H9 (cell line): ENCODE measurements around the gene KNSTRN. TPM values are rescaled to one million over a fixed set of nuclear protein-coding genes. Genes with fewer than 3 reads are reported as not detected.

ENCODE experiments used
- DNase-seq: peaks from one replicate; pipeline ENCODE4 v3.0.0-alpha.2; 2017
- H2AFZ ChIP-seq: one replicate; pipeline ENCODE4 v1.6.1; 2013; ENCODE audit warnings: mild to moderate bottlenecking, low read length, control low read depth, moderate library complexity
- H2AK5ac ChIP-seq: 2 replicates; pipeline ENCODE4 v1.6.1; 2013; ENCODE audit warnings: low read length, control low read depth, mixed read lengths; ENCODE audit not compliant: insufficient read length
- H2BK120ac ChIP-seq: one replicate; pipeline ENCODE4 v1.6.1; 2013; ENCODE audit warnings: low read depth, mild to moderate bottlenecking, low read length, control low read depth, inconsistent platforms; ENCODE audit not compliant: poor library complexity, severe bottlenecking
- H2BK12ac ChIP-seq: 2 replicates; pipeline ENCODE4 v1.6.1; 2013; ENCODE audit warnings: low read length, control low read depth, mixed read lengths, low read depth; ENCODE audit not compliant: insufficient read length
- H2BK15ac ChIP-seq: 2 replicates; pipeline ENCODE4 v1.6.1; 2013; ENCODE audit warnings: low read depth, low read length, control low read depth
- H2BK20ac ChIP-seq: one replicate; pipeline ENCODE4 v1.6.1; 2013; ENCODE audit warnings: low read depth, mild to moderate bottlenecking, low read length, control low read depth, inconsistent platforms; ENCODE audit not compliant: poor library complexity, severe bottlenecking
- H2BK5ac ChIP-seq: 2 replicates; pipeline ENCODE4 v1.6.1; 2013; ENCODE audit warnings: low read length, control low read depth, mixed read lengths; ENCODE audit not compliant: insufficient read length
- H3K14ac ChIP-seq: 2 replicates; pipeline ENCODE4 v1.6.1; 2013; ENCODE audit warnings: low read length, control low read depth; ENCODE audit not compliant: insufficient read depth
- H3K18ac ChIP-seq: 2 replicates; pipeline ENCODE4 v1.6.1; 2013; ENCODE audit warnings: low read depth, mild to moderate bottlenecking, mixed read lengths, low read length, control low read depth; ENCODE audit not compliant: insufficient read length
- H3K23ac ChIP-seq: 2 replicates; pipeline ENCODE4 v1.6.1; 2013; ENCODE audit warnings: low read length, control low read depth, mixed read lengths, low read depth; ENCODE audit not compliant: insufficient read length
- H3K23me2 ChIP-seq: 2 replicates; pipeline ENCODE4 v1.6.1; 2013; ENCODE audit warnings: low read depth, mild to moderate bottlenecking, mixed read lengths, low read length, control low read depth; ENCODE audit not compliant: insufficient read length, poor library complexity, severe bottlenecking
- H3K27ac ChIP-seq: 2 replicates; pipeline ENCODE4 v1.5.1; 2013; ENCODE audit warnings: low read length, control low read depth, mixed read lengths, low read depth; ENCODE audit not compliant: insufficient read length
- H3K27me3 ChIP-seq: 2 replicates; pipeline ENCODE4 v1.6.1; 2013; ENCODE audit warnings: low read length, control low read depth, inconsistent platforms; ENCODE audit not compliant: insufficient read depth
- H3K4ac ChIP-seq: 2 replicates; pipeline ENCODE4 v1.6.1; 2013; ENCODE audit warnings: low read depth, mild to moderate bottlenecking, control low read depth, inconsistent platforms, low read length, moderate library complexity
- H3K4me1 ChIP-seq: 2 replicates; pipeline ENCODE4 v1.6.1; 2013; ENCODE audit warnings: low read length, control low read depth, inconsistent platforms; ENCODE audit not compliant: insufficient read depth
- H3K4me2 ChIP-seq: 2 replicates; pipeline ENCODE4 v1.6.1; 2013; ENCODE audit warnings: low read length, control low read depth, mixed read lengths; ENCODE audit not compliant: insufficient read length, insufficient read depth
- H3K56ac ChIP-seq: 2 replicates; pipeline ENCODE4 v1.6.1; 2013; ENCODE audit warnings: low read depth, mild to moderate bottlenecking, mixed read lengths, low read length, control low read depth; ENCODE audit not compliant: insufficient read length
- H3K79me1 ChIP-seq: 2 replicates; pipeline ENCODE4 v1.6.1; 2013; ENCODE audit warnings: low read depth, mild to moderate bottlenecking, moderate library complexity, low read length, control low read depth, inconsistent platforms; ENCODE audit not compliant: insufficient read depth, poor library complexity, severe bottlenecking
- H3K79me2 ChIP-seq: 2 replicates; pipeline ENCODE4 v1.6.1; 2013; ENCODE audit warnings: low read length, control low read depth, inconsistent platforms; ENCODE audit not compliant: insufficient read depth
- H3K9ac ChIP-seq: 2 replicates; pipeline ENCODE4 v1.6.1; 2013; ENCODE audit warnings: low read length, control low read depth, mixed read lengths; ENCODE audit not compliant: insufficient read length; ENCODE audit errors: extremely low read depth
- H3K9me3 ChIP-seq: one replicate; pipeline ENCODE4 v1.6.1; 2013; ENCODE audit warnings: low read depth, low read length, inconsistent platforms; ENCODE audit not compliant: control insufficient read depth
- H3T11ph ChIP-seq: one replicate; pipeline ENCODE4 v1.6.1; 2013; ENCODE audit warnings: mild to moderate bottlenecking, low read length, control low read depth, inconsistent platforms
- H4K20me1 ChIP-seq: one replicate; pipeline ENCODE4 v1.6.1; 2013; ENCODE audit not compliant: control insufficient read depth, insufficient read length, insufficient read depth
- H4K5ac ChIP-seq: 2 replicates; pipeline ENCODE4 v1.6.1; 2013; ENCODE audit warnings: low read depth, mild to moderate bottlenecking, mixed read lengths, low read length, control low read depth; ENCODE audit not compliant: insufficient read length
- H4K8ac ChIP-seq: replicated peaks from 2 replicates; pipeline ENCODE4 v1.6.1; 2013; ENCODE audit warnings: low read length, control low read depth, mixed read lengths, low read depth; ENCODE audit not compliant: insufficient read length
- H4K91ac ChIP-seq: 2 replicates; pipeline ENCODE4 v1.6.1; 2013; ENCODE audit warnings: low read depth, mild to moderate bottlenecking, moderate library complexity, mixed read lengths, low read length, control low read depth; ENCODE audit not compliant: insufficient read length
- H3K27ac Mint-ChIP-seq, 3 experiments: 2 replicates in 2 of 3; 3 replicates in 1 of 3; pipeline ENCODE4 v1.8.0; 2020 to 2021; ENCODE audit warnings: mixed read lengths in 3 of 3, mild to moderate bottlenecking in 1 of 3, moderate library complexity in 1 of 3
- H3K27me3 Mint-ChIP-seq: 2 replicates; pipeline ENCODE4 v1.8.0; 2021; ENCODE audit warnings: low read depth, mild to moderate bottlenecking, moderate library complexity, mixed read lengths
- H3K36me3 Mint-ChIP-seq, 3 experiments: 2 replicates in 2 of 3; 3 replicates in 1 of 3; pipeline ENCODE4 v1.8.0; 2020 to 2021; ENCODE audit warnings: low read depth in 3 of 3, mixed read lengths in 3 of 3; ENCODE audit not compliant: insufficient read depth in 1 of 3
- H3K4me1 Mint-ChIP-seq, 2 experiments: 2 replicates each; pipeline ENCODE4 v1.8.0; 2020; ENCODE audit warnings: mixed read lengths in 2 of 2
- H3K4me3 Mint-ChIP-seq, 2 experiments: 2 replicates in 1 of 2; 3 replicates in 1 of 2; pipeline ENCODE4 v1.8.0; 2020 to 2021; ENCODE audit warnings: mild to moderate bottlenecking in 2 of 2, mixed read lengths in 2 of 2, moderate library complexity in 1 of 2
- H3K9me3 Mint-ChIP-seq, 2 experiments: 2 replicates in 1 of 2; 3 replicates in 1 of 2; pipeline ENCODE4 v1.8.0; 2020; ENCODE audit warnings: mild to moderate bottlenecking in 2 of 2, mixed read lengths in 2 of 2, moderate library complexity in 1 of 2
- CTCF ChIP-seq: fragments of 200-600 bp; sonication (generic); conservative IDR thresholded peaks from 3 replicates; pipeline ENCODE4 v1.8.0; 2021; ENCODE audit warnings: antibody characterized with exemption, mild to moderate bottlenecking
- WGBS: extraction: QIAGEN DNeasy Blood & Tissue Kit; methylation state at CpG from one replicate; pipeline ENCODE4 v1.1.7; 2013; ENCODE audit warnings: missing lambda C conversion rate, low lambda C conversion rate, mixed read lengths; ENCODE audit not compliant: insufficient read length; ENCODE audit errors: extremely low coverage; 5-methylcytosine and 5-hydroxymethylcytosine counted together
- total RNA-seq: library from RNA; stranded (reverse); gene quantifications from 2 replicates; pipeline ENCODE4 v1.2.1, GENCODE V29; 2021

The KNSTRN gene
- total RNA-seq, 1 experiment from 2014 or later, result 53.9 TPM

- peaks cover 20 to 42% of the 10 kb centered on the region in 2 experiments for H3K4me1 Mint-ChIP-seq
- H3K27ac Mint-ChIP-seq, result no peak overlapping the region
- Histone ChIP-seq H3K4me2 (no peak overlapping the region), H2AFZ (no peak overlapping the region), H3K9ac (no peak overlapping the region), H3K27me3 (no peaks in the 10 kb centered on the region), H3K14ac (no peak overlapping the region), H3K56ac (no peak overlapping the region), H3K23me2 (no peaks in the 10 kb centered on the region), H3K4ac (no peak overlapping the region), H4K91ac (no peak overlapping the region), H2BK120ac (no peak overlapping the region), H3K27ac (no peak overlapping the region), H3T11ph (no peak overlapping the region), H2BK12ac (no peak overlapping the region), H4K8ac (no peak overlapping the region), H4K20me1 (no peaks in the 10 kb centered on the region), H3K9me3 (no peaks in the 10 kb centered on the region), H3K18ac (no peak overlapping the region), H4K5ac (no peak overlapping the region), H3K4me1 (no peaks in the 10 kb centered on the region), H2BK15ac (no peak overlapping the region), H3K79me1 (no peaks in the 10 kb centered on the region), H2BK5ac (no peak overlapping the region), H3K79me2 (no peaks in the 10 kb centered on the region), H2BK20ac (no peak overlapping the region), H2AK5ac (no peak overlapping the region), H3K23ac (no peak overlapping the region)
- no peak for DNase-seq
- no CpG with 5 or more reads among the region's 11 CpGs for WGBS
- no peaks in the 10 kb centered on the region for H3K9me3 Mint-ChIP-seq
- H3K4me3 Mint-ChIP-seq, result no peak overlapping the region
- TF ChIP-seq CTCF, result no peak
- no peaks in the 10 kb centered on the region for H3K36me3 Mint-ChIP-seq
- H3K27me3 Mint-ChIP-seq, result peaks cover 12% of the 10 kb centered on the region
These were observed 43.5 kb upstream of the KNSTRN start for GRCh38 chr15:40338921-40339620.
